GM18526 (cell line): Measurements from ENCODE around the gene NDRG2.

Source experiments
- POLR2A ChIP-seq: IDR thresholded peaks from 3 replicates; pipeline ENCODE4 v1.6.1; 2011; ENCODE audit not compliant: insufficient read length; ENCODE audit errors: extremely low read depth

The NDRG2 gene

DNA sequence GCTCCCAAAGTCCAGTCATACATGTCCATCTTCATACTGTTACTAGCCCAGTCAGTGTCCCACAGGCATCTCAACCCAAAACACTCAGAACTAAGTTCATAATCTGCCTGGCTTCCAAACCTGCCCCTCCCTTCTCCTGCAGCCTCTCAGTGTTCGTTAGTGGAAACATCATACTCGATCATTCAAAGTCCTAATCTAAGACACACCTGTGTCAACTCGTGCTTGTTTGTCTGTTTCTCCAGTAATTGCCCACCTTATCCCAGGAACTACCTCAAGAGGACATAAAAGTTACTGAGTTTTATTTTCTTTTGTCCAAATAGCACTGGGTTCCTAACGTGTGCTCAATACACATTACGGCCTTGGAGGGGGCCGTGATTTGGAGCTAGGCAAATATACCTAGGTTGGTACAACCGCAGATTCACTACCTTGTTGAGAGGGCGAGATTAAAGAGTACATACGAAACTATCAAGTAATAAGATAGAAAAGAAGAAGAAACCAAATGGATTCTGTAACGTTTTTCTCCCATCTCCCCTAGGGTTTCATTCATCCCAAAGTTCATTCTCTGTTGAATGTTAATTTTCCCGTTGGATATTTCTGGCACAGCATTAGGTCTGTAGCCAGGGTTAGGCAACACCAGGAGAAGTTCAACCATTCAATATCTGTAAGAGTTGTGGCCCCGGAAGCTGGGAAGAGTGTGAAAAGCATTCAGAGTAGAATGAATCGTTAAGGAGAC lies 35.9 kb upstream of the NDRG2 start:
- TF ChIP-seq POLR2A = no peak

DNA sequence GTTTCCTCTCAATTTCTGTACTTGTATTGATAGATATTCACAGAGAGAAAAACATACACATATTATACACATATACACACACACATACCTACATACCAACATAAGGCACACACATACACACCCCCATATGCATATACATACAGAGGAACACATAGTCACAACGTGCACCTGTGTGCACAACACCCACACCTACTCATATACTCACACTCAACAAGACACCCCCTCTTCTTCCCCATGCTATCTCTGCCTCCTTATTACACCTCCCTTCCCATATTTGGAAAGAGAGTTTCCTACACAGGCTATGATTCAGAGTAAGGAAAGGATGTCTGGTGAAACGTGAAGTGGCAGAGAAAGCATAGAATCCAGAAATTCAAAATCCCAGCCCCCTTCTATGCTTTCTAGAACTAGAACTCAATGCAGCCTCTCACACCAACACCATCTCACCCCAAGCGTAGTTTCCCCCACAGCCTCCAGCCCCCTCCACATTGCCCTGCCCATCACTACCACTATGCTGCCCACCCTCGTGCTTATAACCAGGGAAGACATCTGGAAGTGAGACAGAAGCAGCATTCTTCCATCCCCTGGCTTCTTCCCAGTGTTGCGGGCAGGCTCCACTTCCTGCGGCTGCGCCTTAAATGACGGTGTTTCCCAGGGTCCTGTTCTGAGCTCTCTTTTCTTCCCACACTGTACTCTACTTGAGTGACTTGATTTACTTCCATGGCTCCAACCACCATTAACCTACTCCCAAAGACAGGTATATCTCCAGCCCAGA lies 35.2 kb upstream of the NDRG2 start:
- TF ChIP-seq POLR2A = no peak

DNA sequence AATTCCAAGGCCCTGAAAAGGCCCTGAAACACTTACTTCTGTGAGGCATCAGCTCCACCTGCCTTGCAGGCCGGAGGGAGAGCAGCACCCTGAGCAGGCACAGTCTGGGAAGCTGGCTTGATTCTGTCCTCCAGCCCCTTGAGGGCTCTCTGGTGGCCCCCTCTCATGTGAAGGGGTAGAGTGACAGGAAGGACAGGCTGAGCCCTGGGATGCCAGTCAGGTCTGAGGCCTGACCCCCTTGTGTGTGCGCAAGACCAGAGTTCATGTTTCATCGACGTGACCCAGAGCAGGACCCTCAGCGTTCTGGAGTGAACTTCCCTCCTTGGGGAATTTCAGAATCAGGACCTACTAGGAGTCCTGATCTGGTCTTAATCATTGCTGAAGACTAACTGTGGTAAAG lies 34.0 kb upstream of the NDRG2 start:
- no peak for TF ChIP-seq POLR2A

DNA sequence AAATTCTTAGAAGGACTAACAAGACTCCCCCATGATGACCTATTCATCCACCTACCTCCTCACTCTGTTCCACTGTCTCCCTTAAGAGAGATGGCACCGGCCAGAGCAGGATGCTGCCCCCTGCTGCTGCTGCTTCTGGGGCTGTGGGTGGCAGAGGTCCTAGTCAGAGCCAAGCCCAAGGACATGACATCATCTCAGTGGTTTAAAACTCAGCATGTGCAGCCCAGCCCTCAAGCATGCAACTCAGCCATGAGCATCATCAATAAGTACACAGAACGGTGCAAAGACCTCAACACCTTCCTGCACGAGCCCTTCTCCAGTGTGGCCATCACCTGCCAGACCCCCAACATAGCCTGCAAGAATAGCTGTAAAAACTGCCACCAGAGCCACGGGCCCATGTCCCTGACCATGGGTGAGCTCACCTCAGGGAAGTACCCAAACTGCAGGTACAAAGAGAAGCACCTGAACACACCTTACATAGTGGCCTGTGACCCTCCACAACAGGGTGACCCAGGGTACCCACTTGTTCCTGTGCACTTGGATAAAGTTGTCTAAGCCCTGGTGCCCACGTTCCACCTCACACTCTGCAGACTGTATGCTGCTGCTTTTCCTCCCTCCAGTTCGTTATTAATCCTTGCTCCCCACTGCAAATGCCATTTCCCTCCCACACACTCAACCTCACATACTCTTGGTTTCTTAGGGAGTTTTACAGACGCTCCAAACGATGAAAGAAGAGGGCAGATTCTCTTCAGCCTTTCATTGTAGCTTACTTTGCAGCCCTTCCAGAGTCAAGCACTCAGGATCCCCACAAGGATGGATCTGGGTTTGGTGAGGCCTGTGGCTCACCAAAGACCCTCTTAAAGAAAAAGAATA lies 33.2 kb upstream of the NDRG2 start, which contains the start of gene RNASE8:
TSS of gene RNASE8 (plus strand) at position 20 of the 873 bp plus-strand sequence. CDS start at position 91, 71 bp downstream.
- no peak for TF ChIP-seq POLR2A

DNA sequence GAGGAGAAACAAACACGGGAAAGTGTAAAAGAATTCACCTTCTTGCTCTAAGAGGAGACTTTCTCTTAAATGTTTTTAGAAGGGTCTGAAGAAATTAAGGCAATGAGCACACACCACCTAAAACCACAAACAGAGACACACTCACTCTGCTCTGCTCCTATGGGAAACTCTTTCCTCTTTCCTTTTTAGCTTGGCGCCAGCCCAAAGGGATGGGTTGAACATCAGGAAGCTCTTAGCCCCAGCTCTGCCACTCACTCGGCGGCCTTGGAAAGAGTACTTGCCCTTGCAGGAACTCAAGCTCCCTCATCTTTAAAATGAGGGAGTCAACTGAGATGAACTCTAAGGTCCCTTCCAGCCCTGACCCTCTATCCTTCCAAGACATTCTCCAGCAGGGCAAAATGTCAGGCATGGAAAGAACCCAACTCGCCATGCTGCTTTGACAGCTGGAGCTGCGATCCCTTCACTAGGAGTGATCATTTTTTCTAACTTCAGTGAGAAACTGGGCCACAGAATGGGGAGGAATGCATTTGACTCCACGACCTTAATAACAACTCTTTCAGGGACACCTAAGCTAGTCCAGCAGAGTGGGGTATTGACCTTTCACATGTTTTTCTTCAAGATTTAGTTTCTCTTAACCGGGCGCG lies 31.8 kb upstream of the NDRG2 start:
- TF ChIP-seq POLR2A = no peak

DNA sequence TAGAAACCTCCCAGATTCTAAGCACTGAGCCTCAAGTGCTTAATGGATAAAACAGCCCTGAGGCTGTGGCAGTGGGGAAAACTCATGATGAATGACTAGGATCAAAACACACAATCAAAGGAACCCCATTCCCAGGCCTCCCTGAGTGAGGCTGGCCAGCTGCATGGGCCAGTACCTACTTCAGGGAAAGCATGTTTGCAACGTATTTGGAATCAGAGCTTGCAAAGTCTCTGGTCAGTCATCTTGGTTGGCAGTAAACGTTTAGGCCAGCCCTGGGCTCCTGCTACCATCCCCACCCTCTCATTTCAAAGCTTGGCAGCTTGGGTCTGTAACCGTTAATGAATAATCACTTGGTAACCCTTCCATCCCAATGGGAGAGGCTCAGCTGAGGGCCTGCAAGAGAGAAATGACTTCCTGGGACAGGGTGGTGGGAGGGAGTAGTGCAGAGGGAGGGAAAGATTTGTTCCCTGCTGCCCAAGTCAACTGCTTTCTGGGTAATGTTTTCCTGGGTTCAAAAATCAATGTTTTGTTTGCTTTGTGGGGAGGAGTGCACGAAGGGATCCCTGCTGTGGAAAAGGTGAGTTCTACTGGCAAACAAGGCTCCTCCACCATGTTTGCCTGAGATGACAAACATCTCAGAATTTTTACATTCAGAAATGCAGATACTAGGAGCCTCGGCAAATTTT lies 30.7 kb upstream of the NDRG2 start:
- no peak for TF ChIP-seq POLR2A

DNA sequence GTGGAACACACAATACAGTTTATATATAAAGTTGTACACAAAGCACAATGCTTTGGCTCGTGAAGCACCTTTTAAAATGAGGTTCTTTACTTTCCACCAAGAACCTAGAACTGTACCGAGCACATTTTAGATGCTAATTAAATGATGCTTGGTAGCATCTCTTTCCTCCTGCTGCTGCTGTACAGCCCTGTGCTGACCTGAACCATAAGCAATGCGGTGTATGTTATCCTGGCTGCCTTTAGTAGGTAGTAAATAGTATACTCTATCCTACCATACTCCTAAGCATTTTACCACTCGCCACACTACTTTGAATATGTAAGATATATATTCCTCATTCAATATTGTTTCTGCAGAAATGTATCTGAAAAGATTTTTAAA lies 29.9 kb upstream of the NDRG2 start:
- no peak for TF ChIP-seq POLR2A

DNA sequence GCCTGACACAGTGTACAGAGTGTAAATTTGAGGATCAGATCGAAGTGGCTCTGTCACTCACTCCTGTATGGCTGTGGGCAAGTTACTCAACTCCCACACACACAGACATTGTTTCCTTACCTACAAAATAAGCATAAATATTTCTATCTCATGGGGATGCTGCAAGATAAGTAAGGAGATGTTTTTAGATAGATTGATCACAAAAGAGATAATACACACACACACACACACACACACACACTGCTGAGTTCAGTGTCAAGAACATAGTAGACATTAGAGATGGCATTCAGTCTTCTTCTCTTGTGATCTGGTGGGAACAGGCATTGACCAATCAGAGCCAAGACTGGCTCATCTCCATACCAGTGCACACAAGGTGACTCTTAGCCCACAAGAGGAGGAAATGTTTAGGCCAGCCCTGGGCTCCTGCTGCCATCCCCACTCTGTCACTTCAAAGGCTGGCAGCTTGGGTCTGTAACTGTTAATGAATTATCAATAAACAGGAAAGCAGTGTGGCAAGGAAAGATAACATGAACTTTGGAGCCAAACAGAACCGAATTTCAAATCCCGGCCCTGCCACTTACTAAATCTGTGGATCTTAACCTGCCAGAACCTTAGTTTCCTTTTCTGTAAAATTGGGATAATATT lies 29.4 kb upstream of the NDRG2 start:
- TF ChIP-seq POLR2A = no peak

DNA sequence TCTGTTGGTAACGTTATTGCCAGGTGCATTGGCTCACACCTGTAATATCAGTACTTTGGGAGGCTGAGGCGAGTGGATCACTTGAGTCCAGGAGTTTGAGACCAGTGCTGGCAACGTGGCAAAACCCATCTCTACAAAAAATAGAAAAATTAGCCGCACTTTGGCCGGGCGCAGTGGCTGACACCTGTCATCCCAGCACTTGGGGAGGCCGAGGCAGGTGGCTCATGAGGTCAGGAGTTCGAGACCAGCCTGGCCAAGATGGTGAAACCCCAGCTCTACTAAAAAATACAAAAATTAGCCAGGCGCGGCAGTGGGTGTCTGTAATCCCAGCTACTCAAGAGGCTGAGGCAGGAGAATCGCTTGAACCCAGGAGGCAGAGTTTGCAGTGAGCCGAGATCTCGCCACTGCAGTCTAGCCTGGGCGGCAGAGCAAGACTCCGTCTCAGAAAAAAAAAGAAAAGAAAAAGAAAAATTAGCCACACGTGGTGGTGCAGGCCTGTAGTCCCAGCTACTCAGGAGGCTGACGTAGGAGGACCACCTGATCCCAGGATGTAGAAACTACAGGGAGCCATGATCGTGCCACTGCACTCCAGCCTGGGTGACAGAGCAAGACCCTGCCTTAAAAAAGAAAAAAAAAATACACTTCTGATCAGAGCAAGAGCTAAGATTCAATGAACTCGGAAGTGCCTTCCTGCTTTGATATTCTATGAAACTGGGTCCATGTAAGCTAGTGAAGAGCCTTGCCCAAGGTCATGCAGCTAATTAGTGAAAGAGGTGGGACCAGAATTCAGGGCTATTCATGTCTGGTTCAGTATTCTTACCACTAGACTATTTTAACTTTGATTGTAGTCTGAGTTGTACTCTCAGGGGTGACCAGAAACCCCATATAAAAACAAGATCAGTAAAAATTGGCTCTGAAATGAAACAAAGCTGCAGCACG lies 28.6 kb upstream of the NDRG2 start:
- no peak for TF ChIP-seq POLR2A

DNA sequence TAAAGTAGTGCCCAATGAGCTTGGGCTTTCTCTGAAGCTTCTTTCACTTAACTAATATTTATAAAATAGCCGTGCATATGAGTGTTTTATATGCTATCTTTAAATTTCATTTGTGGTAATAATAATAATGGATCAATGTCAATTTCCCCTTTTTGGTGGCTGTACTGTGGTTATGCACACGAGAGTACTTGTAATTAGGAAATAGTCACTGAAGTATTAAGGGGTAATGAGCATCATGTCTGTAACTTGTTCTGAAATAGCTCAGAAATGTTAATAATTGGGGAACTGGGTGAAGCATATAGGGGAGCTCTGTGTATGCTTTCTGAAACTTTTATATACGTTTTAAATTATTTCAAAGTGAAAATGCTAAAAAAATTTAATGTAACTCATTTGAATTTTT lies 25.7 kb upstream of the NDRG2 start:
- TF ChIP-seq POLR2A = no peak

DNA sequence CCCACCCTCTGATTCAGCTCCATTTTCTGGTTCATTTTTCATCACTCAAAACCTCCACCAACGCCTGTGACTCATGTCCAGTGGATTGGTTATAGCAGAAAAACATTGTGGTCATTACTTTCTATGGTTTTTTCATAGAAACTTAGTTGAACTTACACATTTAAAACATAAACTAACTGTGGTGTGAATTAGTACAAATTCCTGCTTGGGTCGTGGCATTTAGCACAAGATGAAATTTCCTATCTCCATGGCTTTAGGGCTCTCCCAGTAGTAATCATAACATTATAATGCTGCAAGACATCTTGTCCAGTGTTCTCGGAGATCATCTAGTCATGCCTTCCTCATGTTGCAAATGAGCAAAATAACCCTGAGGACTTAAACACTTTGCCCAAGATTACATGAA lies 24.4 kb upstream of the NDRG2 start:
- no peak for TF ChIP-seq POLR2A

DNA sequence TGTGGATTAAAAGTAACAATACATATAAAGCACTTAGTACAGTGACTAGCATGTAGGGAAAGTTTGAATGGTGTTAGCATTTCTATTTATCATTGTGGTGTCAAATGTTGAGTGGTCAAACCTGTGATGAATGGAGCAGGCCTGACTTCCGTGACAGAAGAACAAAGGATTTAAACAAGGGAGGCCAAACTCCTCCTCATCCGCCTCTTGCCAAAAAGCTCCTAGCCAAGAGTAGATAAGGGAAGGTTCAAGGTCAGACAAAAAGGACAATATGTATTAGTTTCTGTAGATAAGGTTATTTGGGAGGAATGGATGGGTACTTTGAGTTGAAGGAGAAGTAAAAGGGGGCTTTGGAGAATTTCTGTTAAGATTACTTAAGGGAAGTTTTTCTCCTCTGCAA lies 23.8 kb upstream of the NDRG2 start:
- no peak for TF ChIP-seq POLR2A

DNA sequence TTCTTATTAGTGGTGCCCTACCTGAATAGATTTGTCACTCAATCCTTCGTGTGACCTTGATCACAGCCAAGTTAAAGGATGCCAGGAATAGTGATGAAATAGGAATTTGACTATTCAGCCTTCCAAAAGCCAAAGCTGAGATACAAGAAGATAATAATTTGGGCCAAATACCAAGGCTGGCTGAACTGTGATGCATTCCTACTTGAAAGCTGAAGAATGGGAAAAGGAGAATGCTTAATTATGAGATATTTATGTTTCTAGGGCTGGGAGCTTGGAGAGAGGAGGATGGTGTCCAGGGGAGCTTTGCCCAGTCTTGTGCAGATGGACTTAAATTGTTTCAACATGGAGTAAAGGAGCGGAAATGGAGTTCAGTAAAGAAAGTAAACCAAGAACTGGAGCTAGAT lies 22.5 kb upstream of the NDRG2 start:
- no peak for TF ChIP-seq POLR2A
